CD4-positive, alpha-beta T cell treated with Interleukin-15 for 1 hour (primary cell): ENCODE data around the gene MAP3K13.
A peak's percentile ranks its signal among the peaks of the same experiment; 100 is the strongest.

Source experiments
- DNase-seq: peaks from one replicate; pipeline ENCODE4 v3.0.0-alpha.2; 2020

MAP3K13 gene

GRCh38 chr3:185362850-185363661, at the start of gene MAP3K13:
Gene MAP3K13, plus strand, starts transcription at chr3:185363136. Its CDS starts 65,446 bp downstream, at chr3:185428582.
- peak; percentile 72 for DNase-seq

GRCh38 chr3:185313693-185314246, 49.2 kb upstream of the MAP3K13 start:
- no peak for DNase-seq

GRCh38 chr3:185316740-185317412, 46.1 kb upstream of the MAP3K13 start:
- DNase-seq, result no peak

GRCh38 chr3:185317674-185318073, 45.3 kb upstream of the MAP3K13 start:
- no peak for DNase-seq

GRCh38 chr3:185318141-185318540, 44.8 kb upstream of the MAP3K13 start:
- no peak for DNase-seq

- DNase-seq, result no peak
These were observed 43.1 kb upstream of the MAP3K13 start for GRCh38 chr3:185319801-185320200.

GRCh38 chr3:185320949-185321348, 42.0 kb upstream of the MAP3K13 start:
- no peak for DNase-seq

GRCh38 chr3:185322101-185322719, 40.7 kb upstream of the MAP3K13 start:
- no peak for DNase-seq

- DNase-seq, result no peak
These were observed 36.8 kb upstream of the MAP3K13 start for GRCh38 chr3:185325946-185326791.

- DNase-seq, result no peak
These were observed 35.9 kb upstream of the MAP3K13 start for GRCh38 chr3:185327062-185327461.

- no peak for DNase-seq
These were observed 34.5 kb upstream of the MAP3K13 start for GRCh38 chr3:185328324-185329004.

- DNase-seq, result no peak
These were observed 32.7 kb upstream of the MAP3K13 start for GRCh38 chr3:185330238-185330637.

- DNase-seq, result no peak
These were observed 32.3 kb upstream of the MAP3K13 start for GRCh38 chr3:185330644-185331043.

GRCh38 chr3:185332026-185332735, 30.8 kb upstream of the MAP3K13 start:
- no peak for DNase-seq

GRCh38 chr3:185335799-185336198, 27.1 kb upstream of the MAP3K13 start:
- DNase-seq, result no peak

- DNase-seq, result no peak
These were observed 25.6 kb upstream of the MAP3K13 start for GRCh38 chr3:185337231-185337816.

GRCh38 chr3:185339945-185340344, 23.0 kb upstream of the MAP3K13 start:
- no peak for DNase-seq

GRCh38 chr3:185340751-185341150, 22.2 kb upstream of the MAP3K13 start:
- DNase-seq, result no peak

GRCh38 chr3:185341616-185342458, 21.1 kb upstream of the MAP3K13 start:
- no peak for DNase-seq
